GM18868 (cell line): ENCODE results near the gene PDE4D.

ENCODE experiments used
- ATAC-seq: cut with Tn5 transposase; IDR thresholded peaks from one replicate; pipeline ENCODE4 v1.9.1; 2021; ENCODE audit warnings: mild to moderate bottlenecking, moderate library complexity; ENCODE audit not compliant: unreplicated experiment

Gene PDE4D

DNA sequence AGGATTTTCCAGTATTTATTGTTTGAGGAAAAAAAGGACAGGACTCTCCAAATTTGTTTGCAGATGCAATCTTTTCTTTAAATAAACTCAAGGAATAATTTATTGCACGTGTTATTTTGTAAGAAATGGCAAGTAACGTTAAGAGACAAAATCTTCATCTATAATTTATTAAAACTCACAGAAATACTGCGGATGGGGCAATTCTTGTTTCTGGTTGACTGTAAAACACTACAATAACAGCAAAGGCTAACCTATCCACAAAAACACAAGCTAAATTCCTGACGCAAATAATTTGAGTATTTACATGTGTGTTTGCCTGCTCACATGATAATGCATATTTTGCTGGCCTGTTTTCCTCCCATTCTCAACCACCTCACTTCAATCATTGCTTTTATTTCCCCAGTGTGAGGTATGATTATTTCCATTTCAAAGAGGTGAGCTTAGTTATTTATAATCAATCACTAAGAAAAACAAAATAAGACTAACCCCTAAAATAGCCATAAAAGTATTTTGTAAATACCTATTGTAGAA lies 619.4 kb downstream of the PDE4D start:
- no peak for ATAC-seq

- ATAC-seq: no peak
Measured at GRCh38 chr5:59272809-59273427, 620.6 kb downstream of the PDE4D start.

DNA sequence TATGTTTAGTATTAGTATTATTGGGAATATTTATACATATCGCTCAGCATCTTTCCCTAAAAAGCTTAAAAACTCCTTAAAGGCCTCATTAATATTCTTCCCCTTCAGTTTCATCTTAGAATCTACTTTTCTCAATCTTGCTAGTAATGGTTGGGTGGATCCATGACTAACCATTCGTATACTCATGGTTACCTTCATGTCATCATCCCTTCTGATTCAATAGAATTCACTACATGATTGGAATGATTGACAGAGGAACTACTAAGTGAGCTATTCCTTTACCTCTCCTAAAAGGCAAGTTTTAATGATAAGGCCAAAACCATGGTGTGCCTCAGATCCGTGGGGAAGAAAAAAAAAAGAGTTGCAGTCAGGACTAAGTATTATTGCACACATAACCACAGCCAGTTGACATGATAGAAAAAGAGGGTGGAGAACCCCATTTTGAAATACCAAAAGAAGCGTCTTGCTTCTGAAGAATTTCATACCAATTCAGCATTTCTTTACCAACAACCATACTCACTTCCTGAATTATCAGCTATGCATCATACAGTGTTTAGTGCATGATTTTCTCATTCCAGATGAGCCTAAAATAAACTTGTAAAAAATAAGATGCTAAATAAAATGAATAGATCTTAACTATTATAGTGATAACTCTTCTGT lies 624.6 kb downstream of the PDE4D start:
- no peak for ATAC-seq

- no peak for ATAC-seq
Measured at GRCh38 chr5:59267033-59267432, 626.5 kb downstream of the PDE4D start.

DNA sequence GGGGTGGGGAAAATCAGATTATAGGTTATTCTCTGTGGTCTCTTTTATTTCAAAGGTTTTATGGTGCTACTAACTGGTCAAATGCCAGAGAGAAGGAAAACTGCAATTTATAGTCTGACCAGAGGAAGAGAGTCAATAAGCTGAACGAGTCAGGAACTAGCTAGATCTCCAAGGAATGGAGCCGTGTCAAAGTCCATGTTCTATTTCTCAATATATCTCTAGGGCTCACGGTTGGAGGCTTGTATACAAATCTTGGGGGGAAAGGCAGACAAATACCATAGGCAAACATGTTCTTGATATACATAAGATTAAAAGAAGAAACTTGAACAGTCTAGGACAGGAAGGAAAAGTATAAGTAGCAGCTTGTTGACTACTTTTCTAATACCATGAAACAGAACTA lies 627.1 kb downstream of the PDE4D start:
- no peak for ATAC-seq

GRCh38 chr5:59264639-59265245 lies 628.8 kb downstream of the PDE4D start:
- ATAC-seq: no peak

DNA sequence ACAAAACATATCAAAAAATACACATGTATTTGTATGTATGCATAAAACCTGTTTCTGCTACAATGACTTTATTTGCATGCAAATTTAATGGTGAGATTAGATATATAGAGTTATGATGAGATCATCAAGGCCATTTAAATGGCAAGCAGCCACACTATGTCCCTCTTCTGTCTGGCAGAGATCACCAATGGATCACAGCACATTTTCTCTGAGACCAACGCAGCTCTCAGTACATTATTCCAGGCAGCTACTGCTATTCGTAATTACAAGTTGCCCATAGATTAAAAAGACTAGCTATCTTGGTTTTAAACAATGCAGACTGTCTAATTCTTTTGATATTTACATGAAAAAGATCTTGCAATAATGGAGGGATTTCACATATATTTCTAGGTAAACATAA lies 629.5 kb downstream of the PDE4D start:
- ATAC-seq: no peak

DNA sequence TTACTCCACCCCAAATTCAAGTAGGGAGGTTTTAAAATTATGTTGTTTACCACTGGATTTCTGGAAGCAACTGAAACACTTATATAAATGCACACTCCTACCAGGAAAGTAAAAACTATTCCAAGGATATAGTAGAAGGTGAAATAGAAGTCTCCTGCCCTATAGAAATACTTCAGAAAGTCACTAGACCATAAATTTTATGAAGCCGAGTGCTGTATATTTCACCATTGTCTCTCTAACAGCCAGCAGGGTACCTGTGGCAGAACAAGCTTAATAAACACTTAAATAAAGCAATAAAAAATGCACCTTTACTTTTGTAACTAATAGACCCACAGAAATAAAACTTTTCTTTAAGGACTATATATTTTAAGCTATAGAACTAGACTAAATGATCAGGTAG lies 631.6 kb downstream of the PDE4D start:
- no peak for ATAC-seq

GRCh38 chr5:59260973-59261372 lies 632.6 kb downstream of the PDE4D start:
- no peak for ATAC-seq

DNA sequence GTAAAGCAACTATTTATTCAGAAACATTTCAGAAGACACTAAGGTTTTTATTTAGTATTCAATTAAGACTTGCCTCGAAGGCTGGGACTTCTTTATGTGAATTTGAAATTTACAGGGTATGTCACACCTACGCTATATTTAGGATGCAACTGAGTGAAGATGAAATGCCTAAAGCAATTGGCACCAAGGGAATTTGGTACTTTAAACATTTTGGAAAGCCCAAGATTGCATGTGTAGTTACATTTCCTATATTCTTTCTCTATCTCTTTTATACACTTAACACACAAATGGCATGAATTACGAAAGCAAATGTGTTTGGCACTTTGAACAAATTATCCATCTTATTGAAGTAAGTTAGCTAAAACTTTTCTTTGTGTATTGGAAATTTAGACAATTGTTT lies 633.3 kb downstream of the PDE4D start:
- ATAC-seq: no peak

- ATAC-seq: no peak
Measured at GRCh38 chr5:59259237-59259636, 634.3 kb downstream of the PDE4D start.

DNA sequence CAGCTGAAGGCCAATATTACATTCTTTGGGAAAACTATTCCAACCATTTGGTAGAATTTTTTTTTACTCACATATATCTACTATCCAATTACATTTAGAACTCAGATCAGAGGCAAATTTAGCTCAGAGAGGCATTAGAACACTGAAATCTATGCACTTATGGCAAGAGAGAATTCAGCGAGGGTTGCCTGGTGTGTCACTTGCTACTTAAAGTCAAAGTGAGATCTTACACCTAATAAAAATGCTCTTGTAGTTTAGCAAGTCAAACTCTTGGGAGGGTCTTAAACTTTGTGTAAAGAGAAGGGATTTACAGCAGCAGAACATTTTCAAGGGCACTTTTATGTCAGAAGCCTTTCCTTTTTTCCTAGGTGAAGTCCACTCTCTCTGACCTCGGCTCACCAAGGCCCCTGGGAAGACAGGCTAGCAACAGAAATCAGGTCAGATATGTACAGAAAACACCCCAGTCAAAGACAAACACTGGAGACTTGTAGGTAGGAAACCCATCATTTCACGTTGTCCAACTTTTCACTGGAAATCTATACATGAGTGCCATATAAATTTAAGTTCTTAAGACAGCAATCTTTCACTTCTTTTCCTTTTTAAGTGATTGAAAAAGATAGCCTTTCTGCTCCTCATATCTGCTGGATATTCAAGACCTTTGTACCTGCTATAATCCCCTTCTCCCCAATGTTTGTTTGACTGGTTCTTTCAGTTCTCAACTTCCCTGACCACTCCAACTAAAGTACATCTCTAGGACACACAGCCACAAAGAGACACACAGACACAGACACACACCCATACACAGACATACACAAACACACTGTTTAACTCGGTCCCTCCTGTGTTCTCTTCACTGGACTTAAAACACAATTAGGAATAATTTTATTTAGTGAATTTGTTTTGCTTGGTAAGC lies 635.8 kb downstream of the PDE4D start:
- no peak for ATAC-seq

- ATAC-seq: no peak
Measured at GRCh38 chr5:59256331-59256730, 637.2 kb downstream of the PDE4D start.

- no peak for ATAC-seq
Measured at GRCh38 chr5:59254055-59254687, 639.4 kb downstream of the PDE4D start.

DNA sequence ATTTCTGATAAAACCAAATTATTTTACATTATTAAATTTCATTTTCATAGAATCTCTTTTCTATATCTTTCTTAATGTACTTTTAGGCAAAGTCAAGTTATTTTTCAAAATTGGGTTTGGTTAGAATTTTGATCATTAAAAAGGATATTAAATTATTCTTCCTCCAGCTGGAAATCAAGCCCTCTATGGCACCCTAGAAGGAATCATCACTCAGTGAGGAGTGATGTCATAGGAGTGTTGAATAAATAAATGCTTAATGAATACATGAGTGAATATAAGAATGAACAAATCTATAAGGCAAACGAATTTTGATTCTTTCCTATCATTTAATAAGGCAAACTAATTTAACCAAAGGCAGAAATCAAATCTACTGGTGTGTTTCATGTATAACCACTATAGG lies 639.9 kb downstream of the PDE4D start:
- ATAC-seq: no peak

DNA sequence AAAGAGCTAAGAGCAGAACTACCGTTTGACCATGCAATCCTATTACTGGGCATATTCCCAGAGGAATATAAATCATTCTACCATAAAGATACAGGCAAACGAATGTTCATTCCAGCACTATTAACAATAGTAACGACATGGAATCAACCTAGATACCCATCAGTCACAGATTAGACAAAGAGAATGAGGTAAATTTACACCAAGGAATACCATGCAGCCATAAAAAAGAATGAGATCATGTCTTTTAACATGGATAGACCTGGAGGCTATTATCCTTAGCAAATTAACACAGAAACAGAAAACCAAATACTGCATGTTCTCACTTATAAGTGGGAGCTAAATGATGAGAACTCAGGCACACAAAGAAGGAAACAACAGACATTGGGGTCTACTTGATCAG lies 641.9 kb downstream of the PDE4D start:
- ATAC-seq: no peak

DNA sequence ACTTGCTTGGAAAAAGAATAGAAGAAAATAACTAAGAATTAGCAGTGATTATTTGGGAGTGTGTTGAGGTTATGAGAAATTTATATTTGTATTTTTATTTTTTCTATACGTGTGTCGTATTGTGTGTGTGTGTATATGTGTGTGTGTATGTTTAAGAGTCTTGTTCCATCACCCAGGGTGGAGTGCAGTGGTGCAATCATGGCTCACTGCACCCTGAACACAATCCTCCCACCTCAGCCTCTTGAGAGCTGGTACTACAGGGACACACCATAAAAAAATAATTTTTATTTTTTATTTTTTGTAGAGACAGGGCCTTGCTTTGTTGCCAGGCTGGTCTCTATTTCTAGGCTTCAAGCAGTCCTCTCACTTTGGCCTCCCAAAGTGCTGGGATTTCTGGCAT lies 643.8 kb downstream of the PDE4D start:
- ATAC-seq: no peak

DNA sequence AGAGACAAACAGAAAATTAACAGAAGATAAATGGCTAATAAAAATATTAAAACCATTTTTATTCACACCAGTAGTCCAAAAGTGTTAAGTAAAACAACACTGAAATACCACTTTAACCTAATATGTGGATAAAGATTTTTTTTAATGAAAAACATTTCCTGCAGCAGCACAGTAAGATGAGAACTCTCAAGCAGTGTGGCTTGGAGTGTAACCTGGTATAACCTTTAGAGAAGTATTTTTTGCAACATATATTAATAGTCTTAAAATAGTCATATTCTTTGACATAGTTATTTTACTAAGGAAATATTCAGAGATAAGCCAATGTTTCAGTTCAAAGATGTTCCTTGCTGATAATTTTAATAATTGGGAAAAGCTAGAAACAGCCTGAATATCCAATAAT lies 644.4 kb downstream of the PDE4D start:
- no peak for ATAC-seq

GRCh38 chr5:59246882-59247281 lies 646.6 kb downstream of the PDE4D start:
- ATAC-seq: no peak

DNA sequence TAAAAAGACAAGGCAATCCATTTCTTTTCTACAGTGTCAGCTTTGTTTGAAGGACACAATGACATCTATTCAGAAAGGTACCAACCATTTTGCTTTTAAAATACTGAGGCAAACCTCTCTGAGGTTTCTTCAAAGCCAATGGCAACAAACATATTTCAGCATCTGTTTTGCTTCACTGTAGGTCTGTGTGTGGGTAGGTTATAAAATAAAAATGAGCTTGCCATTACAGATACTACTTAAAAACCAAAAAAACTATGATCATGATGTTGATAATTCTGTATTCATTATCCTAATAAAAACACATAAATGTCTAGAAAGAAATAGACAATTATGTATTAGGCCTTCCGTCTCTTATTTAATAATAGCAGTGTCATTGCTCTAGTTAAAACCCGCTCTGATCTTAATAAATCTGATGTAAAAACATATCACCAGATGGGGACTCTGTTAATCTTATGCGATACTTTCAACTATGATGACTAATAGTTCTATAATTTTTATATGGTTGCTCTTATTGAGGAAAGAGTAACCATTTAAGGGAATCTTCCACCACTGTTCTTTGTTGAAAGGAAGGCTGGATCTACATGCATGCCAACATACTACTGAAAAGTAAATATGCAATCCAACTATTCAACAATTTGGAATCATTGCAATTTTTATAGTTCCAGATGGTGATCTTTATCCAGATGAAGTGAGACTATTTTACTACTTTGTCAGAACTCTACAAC lies 647.2 kb downstream of the PDE4D start:
- ATAC-seq: no peak
